OCI-LY7 (cell line): Measurements from ENCODE around the gene JCAD.

ENCODE experiments used
- CTCF ChIP-seq: fragments of 200-600 bp; sonication (generic); conservative IDR thresholded peaks from 2 replicates; pipeline ENCODE4 v1.5.1; 2014; ENCODE audit warnings: mild to moderate bottlenecking, antibody characterized with exemption, low read length, moderate library complexity, mixed read lengths
- EZH2phosphoT487 ChIP-seq: fragments of 200-600 bp; sonication (generic); IDR thresholded peaks from 2 replicates; pipeline ENCODE4 v1.6.1; 2018; ENCODE audit warnings: low read depth, borderline replicate concordance, mild to moderate bottlenecking, mixed run types, antibody characterized with exemption, low read length, moderate library complexity, mixed read lengths

DNA sequence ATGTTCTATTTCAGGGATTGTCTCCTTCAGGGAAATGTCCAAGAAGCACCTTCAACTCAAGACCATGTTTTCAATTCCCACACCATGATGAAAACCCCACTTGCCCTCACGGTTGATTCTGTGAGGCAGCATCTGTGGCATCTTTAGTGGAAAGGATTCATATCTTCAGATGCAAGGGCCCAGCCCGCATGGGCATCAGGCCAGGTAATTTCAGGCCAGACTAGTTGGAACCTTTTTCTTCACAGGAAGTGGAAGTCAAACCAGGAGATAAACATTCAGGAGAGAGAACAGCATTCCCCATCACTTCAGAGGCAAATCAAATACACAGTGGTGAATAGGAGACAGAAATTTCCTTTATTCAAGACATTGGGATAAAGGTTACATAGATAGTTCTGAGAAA, 88.8 kb downstream of the JCAD start:
- TF ChIP-seq CTCF = no peak
- TF ChIP-seq EZH2phosphoT487 = no peak
